A549 (cell line): ENCODE results near the gene PGBD5. TPM values are rescaled to one million over a fixed set of nuclear protein-coding genes. Genes with fewer than 3 reads are reported as not detected.

ENCODE experiments used
- ATAC-seq, 2 experiments: fragments of 200-7000 bp in 1 of 2; fragments of >200 bp in 1 of 2; cut with Nextera tagmentation in 1 of 2; cut with Tn5 transposase in 1 of 2; 3 replicates each; pipeline versions ENCODE4 v1.8.0 to v1.9.1; 2018 to 2020; ENCODE audit warnings: mild to moderate bottlenecking in 1 of 2, moderate library complexity in 1 of 2
- CTCF ChIA-PET: fragments of 300-600 bp; sonication (Branson Sonifier 250); formaldehyde crosslinking; extraction: SDS; loops from one replicate; lab custom pipeline; 2021; ENCODE audit warnings: antibody characterized with exemption, inconsistent platforms; lab: Yijun Ruan, JAX
- POLR2A ChIA-PET: fragments of 350-600 bp; formaldehyde crosslinking; extraction: SDS; loops from one replicate; lab custom pipeline; 2021; ENCODE audit warnings: antibody characterized with exemption, inconsistent platforms; lab: Yijun Ruan, JAX
- DNase-seq, 2 experiments: peaks; one replicate each; pipeline versions ENCODE4 v3.0.0 to v3.0.0-alpha.2; 2011 to 2016; ENCODE audit warnings: low read depth in 1 of 2, low spot score in 1 of 2
- FAIRE-seq: peaks from 2 replicates; lab custom pipeline; 2011; peaks lifted over from hg19 to GRCh38; lab: Jason Lieb, UNC
- H3K27ac ChIP-seq, 2 experiments: fragments of >200 bp; sonication (Bioruptor Twin); formaldehyde crosslinking; 3 replicates each; pipeline ENCODE4 v1.5.1; 2016 to 2017
- H3K4me1 ChIP-seq: fragments of >200 bp; sonication (Bioruptor Twin); formaldehyde crosslinking; 3 replicates; pipeline ENCODE4 v1.6.1; 2016
- H3K4me2 ChIP-seq: fragments of >200 bp; sonication (Bioruptor Twin); formaldehyde crosslinking; 3 replicates; pipeline ENCODE4 v1.6.1; 2016
- H3K4me3 ChIP-seq: fragments of >200 bp; sonication (Bioruptor Twin); formaldehyde crosslinking; 3 replicates; pipeline ENCODE4 v1.5.1; 2016
- H3K9me3 ChIP-seq: fragments of >200 bp; sonication (Bioruptor Twin); formaldehyde crosslinking; 3 replicates; pipeline ENCODE4 v1.6.1; 2016
- BHLHE40 ChIP-seq: IDR thresholded peaks from 2 replicates; pipeline ENCODE4 v1.6.1; 2012; ENCODE audit warnings: low read depth, low read length, inconsistent platforms
- CBX8 ChIP-seq: fragments of 200-600 bp; sonication (generic); IDR thresholded peaks from 2 replicates; pipeline ENCODE4 v1.6.1; 2016
- ELK1 ChIP-seq: fragments of 150-350 bp; IDR thresholded peaks from 2 replicates; pipeline ENCODE4 v1.6.1; 2014; ENCODE audit warnings: low read depth, mild to moderate bottlenecking, low read length
- EP300 ChIP-seq, 2 experiments: fragments of >200 bp; sonication (Bioruptor Twin); formaldehyde crosslinking; IDR thresholded peaks; 2 replicates in 1 of 2; 3 replicates in 1 of 2; pipeline ENCODE4 v1.6.1; 2016 to 2017
- ESRRA ChIP-seq: fragments of 150-350 bp; IDR thresholded peaks from 2 replicates; pipeline ENCODE4 v1.6.1; 2014; ENCODE audit warnings: mild to moderate bottlenecking, low read length, borderline replicate concordance
- FOSL2 ChIP-seq, 2 experiments: fragments of 450-650 bp in 1 of 2; fragments of >200 bp in 1 of 2; sonication (Bioruptor Twin) in 1 of 2; formaldehyde crosslinking; IDR thresholded peaks; 2 replicates each; pipeline versions ENCODE4 v1.5.0 to v1.6.1; 2016 to 2020; ENCODE audit warnings: mild to moderate bottlenecking in 1 of 2, moderate library complexity in 1 of 2
- HMGXB4 ChIP-seq: fragments of 250-450 bp; sonication (Bioruptor Pico); IDR thresholded peaks from 2 replicates; pipeline ENCODE4 v1.5.0; 2021; ENCODE audit warnings: mild to moderate bottlenecking, moderate library complexity, borderline replicate concordance
- HOXB13 ChIP-seq: fragments of 250-450 bp; sonication (Bioruptor Pico); IDR thresholded peaks from 2 replicates; pipeline ENCODE4 v1.5.0; 2020; ENCODE audit warnings: low read depth, mild to moderate bottlenecking, moderate library complexity
- KDM5A ChIP-seq: fragments of 200-600 bp; sonication (generic); IDR thresholded peaks from 2 replicates; pipeline ENCODE4 v1.6.1; 2016; ENCODE audit warnings: antibody characterized with exemption, mild to moderate bottlenecking
- MAFK ChIP-seq: fragments of 450-650 bp; IDR thresholded peaks from 2 replicates; pipeline ENCODE4 v1.6.1; 2014; ENCODE audit not compliant: partially characterized antibody
- NFE2L2 ChIP-seq: fragments of 150-350 bp; conservative IDR thresholded peaks from 2 replicates; pipeline ENCODE4 v1.6.1; 2014; ENCODE audit warnings: low read length
- POLR2A ChIP-seq: IDR thresholded peaks from 2 replicates; pipeline ENCODE4 v1.6.1; 2012; ENCODE audit warnings: mild to moderate bottlenecking, low read length
- RARB ChIP-seq: fragments of 250-450 bp; sonication (Bioruptor Pico); IDR thresholded peaks from 2 replicates; pipeline ENCODE4 v1.8.0; 2021; ENCODE audit warnings: mild to moderate bottlenecking, moderate library complexity
- REST ChIP-seq: fragments of 200-600 bp; sonication (generic); IDR thresholded peaks from 2 replicates; pipeline ENCODE4 v1.6.1; 2016; ENCODE audit warnings: antibody characterized with exemption, mild to moderate bottlenecking, moderate library complexity
- RFX5 ChIP-seq: fragments of 450-650 bp; IDR thresholded peaks from 2 replicates; pipeline ENCODE4 v1.7.1; 2014; ENCODE audit warnings: antibody characterized with exemption, mild to moderate bottlenecking, moderate library complexity
- WGBS: methylation state at CpG from one replicate; pipeline ENCODE4 v1.1.6; 2017; ENCODE audit errors: missing lambda C conversion rate; 5-methylcytosine and 5-hydroxymethylcytosine counted together
- polyA plus RNA-seq, 4 experiments: library from polyadenylated mRNA; depleted of rRNA in 3 of 4; stranded (reverse); fragments of >200 nt; fragmentation: RNase III in 1 of 4; extraction: RNeasy Plus Mini Kit Qiagen cat#74134 plus additional on column Dnase treatment in 1 of 4; gene quantifications; 2 replicates in 3 of 4; 3 replicates in 1 of 4; pipeline ENCODE4 v1.2.3, GENCODE V29; 2011 to 2017

PGBD5 gene
- polyA plus RNA-seq, 2 of the 4 experiments (the other 2 are of a cell fraction): 0.04 to 0.66 TPM

- TF ChIP-seq HMGXB4: no peak
- no peak for TF ChIP-seq BHLHE40
- TF ChIP-seq NFE2L2: no peak
- no peak for TF ChIP-seq RFX5
- TF ChIP-seq, all 56 proteins: peak for 0
Measured at GRCh38 chr1:230376296-230376695, 49.8 kb downstream of the PGBD5 start (continued).

GRCh38 chr1:230375780-230376179, 50.4 kb downstream of the PGBD5 start:
- FAIRE-seq: no peak
- no peak for DNase-seq
- no peak for ATAC-seq
- ChIA-PET POLR2A (no interaction called here), CTCF (interaction anchor here (1.3 kb wide), 1 partner anchor 11 kb away, joined by 6 read pairs; no protein-coding TSS in a partner anchor)
- TF ChIP-seq HOXB13 (CRISPR knock-in tag) (no peak), FOSL2 (IDR thresholded peaks at IDR 0.05) (no peak), FOSL2 (CRISPR knock-in tag; IDR thresholded peaks at IDR 0.05) (no peak), REST (no peak), MAFK (no peak), KDM5A (no peak), ELK1 (no peak)
- H3K4me2 ChIP-seq: no peak overlapping the region
- H3K4me1 ChIP-seq: no peaks in the 10 kb centered on the region
- H3K27ac ChIP-seq: no peak overlapping the region
- 47% methylated on average over 6 of the region's 6 CpGs for WGBS
- H3K4me3 ChIP-seq: no peak overlapping the region
- H3K9me3 ChIP-seq: peaks cover 14% of the 10 kb centered on the region

- Histone ChIP-seq H3K4me3 (no peak overlapping the region), H3K27ac (no peak overlapping the region), H3K9me3 (peaks cover 13% of the 10 kb centered on the region), H3K4me2 (no peak overlapping the region), H3K4me1 (no peaks in the 10 kb centered on the region)
- TF ChIP-seq EP300 (IDR thresholded peaks at IDR 0.05) (no peak), POLR2A (no peak), RARB (CRISPR knock-in tag) (no peak), MAFK (no peak), CBX8 (no peak), ESRRA (no peak)
- 21% methylated on average over 3 of the region's 3 CpGs for whole genome bisulfite sequencing
- DNase-seq (no peak), ATAC-seq (no peak), FAIRE-seq (no peak)
- ChIA-PET CTCF (interaction anchor here (1.3 kb wide), 1 partner anchor 11 kb away, joined by 6 read pairs; no protein-coding TSS in a partner anchor), POLR2A (interaction anchor here (0.6 kb wide), 1 partner anchor 796 kb away, joined by 3 read pairs; no protein-coding TSS in a partner anchor)
Measured at GRCh38 chr1:230375147-230375546, 51.0 kb downstream of the PGBD5 start.
